ENCODE results near the gene BRD1.

- TF ChIP-seq RAD21 (conservative IDR thresholded peaks at IDR 0.05) (no peak), CTCF (IDR thresholded peaks at IDR 0.05; ENCODE audit: poor library complexity, severe bottlenecking) (no peak), MXI1 (conservative IDR thresholded peaks at IDR 0.05; ENCODE audit: poor library complexity, severe bottlenecking) (no peak), EP300 (conservative IDR thresholded peaks at IDR 0.05; ENCODE audit: poor library complexity, severe bottlenecking) (no peak)
Observed at GRCh38 chr22:49735901-49736421, 91.7 kb downstream of the BRD1 start.

All from neural cell (in vitro differentiated cells).